GM06990 (cell line): Measurements from ENCODE around the gene INTS3.
A peak's percentile ranks its signal among the peaks of the same experiment; 100 is the strongest.

Experiments
- DNase-seq: peaks from one replicate; pipeline ENCODE4 v3.0.0-alpha.2; 2011; ENCODE audit not compliant: insufficient read length; ENCODE audit errors: extremely low read depth
- H3K27me3 ChIP-seq: replicated peaks from 2 replicates; pipeline ENCODE4 v1.6.0; 2011; ENCODE audit warnings: low read length; ENCODE audit not compliant: control insufficient read depth, insufficient read depth
- H3K36me3 ChIP-seq: 2 replicates; pipeline ENCODE4 v1.5.1; 2011; ENCODE audit warnings: low read length; ENCODE audit not compliant: control insufficient read depth, insufficient read depth
- H3K4me3 ChIP-seq: replicated peaks from 2 replicates; pipeline ENCODE4 v1.5.1; 2011; ENCODE audit warnings: low read depth, mild to moderate bottlenecking, control low read depth, low read length
- TF ChIP-seq, protein P1 (sequence below): IDR thresholded peaks from 2 replicates; pipeline ENCODE4 v1.5.1; 2011; ENCODE audit warnings: low read length, control low read depth, mild to moderate bottlenecking, inconsistent platforms; ENCODE audit not compliant: insufficient read depth, poor library complexity, severe bottlenecking

INTS3 gene

DNA sequence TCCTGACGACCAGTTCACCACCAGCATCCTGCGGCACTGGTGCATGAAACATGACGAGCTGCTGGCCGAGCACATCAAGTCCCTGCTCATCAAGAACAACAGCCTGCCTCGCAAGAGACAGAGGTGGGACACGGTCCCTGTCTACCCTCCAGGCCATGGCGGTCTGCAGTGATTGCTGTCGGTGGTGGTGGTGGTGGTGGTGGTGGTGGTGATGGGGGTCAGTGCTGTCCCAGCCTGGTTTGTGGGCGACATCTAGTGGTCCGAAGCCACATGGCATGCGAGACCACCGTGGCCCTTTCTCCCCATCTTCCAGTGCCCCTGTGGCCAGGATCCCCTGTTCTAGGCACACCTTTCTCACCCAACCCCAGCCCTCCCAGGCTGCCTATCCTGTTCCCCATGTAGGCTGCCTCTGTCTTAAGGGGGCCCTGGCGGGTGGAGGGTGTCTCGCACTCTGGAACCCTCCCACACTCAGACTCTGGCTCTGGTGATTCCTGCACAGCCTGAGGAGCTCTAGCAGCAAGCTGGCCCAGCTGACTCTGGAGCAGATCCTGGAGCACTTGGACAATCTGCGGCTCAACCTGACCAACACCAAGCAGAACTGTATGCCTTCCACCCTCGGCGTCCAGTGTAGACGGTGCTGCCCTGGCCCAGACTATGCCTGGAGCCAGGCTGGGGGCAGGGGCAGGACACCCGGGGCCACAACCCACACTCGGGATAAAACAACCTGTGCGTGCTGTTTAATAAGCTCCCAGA lies 44.2 kb downstream of the INTS3 start:
- peaks cover 41% of the 10 kb centered on the region for H3K36me3 ChIP-seq
- TF ChIP-seq, protein P1, sequence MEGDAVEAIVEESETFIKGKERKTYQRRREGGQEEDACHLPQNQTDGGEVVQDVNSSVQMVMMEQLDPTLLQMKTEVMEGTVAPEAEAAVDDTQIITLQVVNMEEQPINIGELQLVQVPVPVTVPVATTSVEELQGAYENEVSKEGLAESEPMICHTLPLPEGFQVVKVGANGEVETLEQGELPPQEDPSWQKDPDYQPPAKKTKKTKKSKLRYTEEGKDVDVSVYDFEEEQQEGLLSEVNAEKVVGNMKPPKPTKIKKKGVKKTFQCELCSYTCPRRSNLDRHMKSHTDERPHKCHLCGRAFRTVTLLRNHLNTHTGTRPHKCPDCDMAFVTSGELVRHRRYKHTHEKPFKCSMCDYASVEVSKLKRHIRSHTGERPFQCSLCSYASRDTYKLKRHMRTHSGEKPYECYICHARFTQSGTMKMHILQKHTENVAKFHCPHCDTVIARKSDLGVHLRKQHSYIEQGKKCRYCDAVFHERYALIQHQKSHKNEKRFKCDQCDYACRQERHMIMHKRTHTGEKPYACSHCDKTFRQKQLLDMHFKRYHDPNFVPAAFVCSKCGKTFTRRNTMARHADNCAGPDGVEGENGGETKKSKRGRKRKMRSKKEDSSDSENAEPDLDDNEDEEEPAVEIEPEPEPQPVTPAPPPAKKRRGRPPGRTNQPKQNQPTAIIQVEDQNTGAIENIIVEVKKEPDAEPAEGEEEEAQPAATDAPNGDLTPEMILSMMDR = peak; percentile 23
- no peaks in the 10 kb centered on the region for H3K27me3 ChIP-seq
- H3K4me3 ChIP-seq = no peak overlapping the region
- no peak for DNase-seq

DNA sequence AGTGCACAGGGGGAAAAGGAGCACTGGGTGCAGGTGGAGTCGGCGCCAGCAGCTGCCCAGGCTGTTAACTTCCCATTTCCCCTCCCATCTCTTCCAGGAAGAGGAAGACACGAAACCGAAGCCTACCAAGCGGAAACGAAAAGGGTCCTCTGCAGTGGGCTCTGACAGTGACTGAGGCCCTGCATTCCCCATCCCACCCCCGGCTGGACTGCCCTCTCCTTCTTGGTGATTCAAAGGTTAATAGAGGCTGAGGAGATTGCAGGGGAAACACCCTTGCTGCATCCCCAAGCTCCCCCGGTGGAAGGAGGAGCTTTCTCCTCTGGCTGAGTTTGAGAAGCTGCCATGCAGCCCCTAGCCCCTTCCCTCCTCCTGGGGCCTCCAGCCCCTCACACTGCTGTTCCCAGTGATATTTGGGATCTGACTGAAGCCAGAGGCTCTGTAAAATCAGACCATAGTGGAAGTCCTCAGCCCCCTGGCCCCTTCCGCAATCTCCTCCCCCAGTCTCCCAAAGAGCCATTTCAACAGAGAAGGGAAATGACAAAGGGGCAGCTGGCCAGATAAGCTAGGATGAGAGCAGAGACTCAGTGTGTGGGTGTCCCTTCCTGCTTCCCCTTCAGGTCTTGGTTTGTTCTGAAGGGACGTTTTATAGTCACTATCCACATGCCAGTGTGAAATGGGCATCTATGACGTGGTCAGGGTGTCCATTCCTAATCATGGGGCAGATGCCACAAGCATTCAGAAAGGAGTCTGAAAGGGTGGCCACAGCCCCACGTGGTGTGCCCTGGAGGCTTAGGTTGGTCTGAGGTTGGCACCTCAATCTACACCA lies 45.5 kb downstream of the INTS3 start:
- Histone ChIP-seq H3K27me3 (no peaks in the 10 kb centered on the region), H3K4me3 (no peak overlapping the region), H3K36me3 (peaks cover 31% of the 10 kb centered on the region)
- TF ChIP-seq, protein P1 = no peak
- DNase-seq = no peak

DNA sequence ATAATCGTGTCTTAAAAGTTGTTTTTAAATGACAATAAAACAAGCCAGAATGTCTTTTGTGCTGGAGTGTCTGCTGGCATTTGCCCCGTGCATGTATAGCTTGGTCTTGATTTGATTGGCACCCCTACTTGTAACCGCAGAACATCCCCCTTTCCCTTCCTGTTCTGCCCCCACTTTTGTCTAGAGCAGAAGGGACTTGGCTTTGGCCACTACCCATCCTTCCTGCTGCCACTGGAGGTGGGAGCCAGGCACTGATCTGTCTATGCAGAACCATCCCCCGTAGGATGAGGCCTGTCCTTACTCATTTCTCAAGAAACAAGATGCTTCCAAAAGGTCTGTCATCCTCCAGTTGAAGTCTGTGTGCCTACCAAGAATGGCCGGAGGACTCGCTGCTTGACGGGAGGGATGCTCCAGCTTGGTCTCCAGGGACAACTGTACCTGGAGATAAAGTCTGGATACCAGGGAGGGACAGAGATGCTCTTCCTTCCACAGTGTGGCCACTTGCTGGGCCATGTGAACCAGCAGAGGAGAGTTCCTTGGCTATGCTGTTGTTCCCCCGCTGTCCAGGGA lies 46.3 kb downstream of the INTS3 start:
- Histone ChIP-seq H3K36me3 (peaks cover 26% of the 10 kb centered on the region), H3K4me3 (no peak overlapping the region), H3K27me3 (no peaks in the 10 kb centered on the region)
- DNase-seq = no peak
- TF ChIP-seq, protein P1 = no peak

DNA sequence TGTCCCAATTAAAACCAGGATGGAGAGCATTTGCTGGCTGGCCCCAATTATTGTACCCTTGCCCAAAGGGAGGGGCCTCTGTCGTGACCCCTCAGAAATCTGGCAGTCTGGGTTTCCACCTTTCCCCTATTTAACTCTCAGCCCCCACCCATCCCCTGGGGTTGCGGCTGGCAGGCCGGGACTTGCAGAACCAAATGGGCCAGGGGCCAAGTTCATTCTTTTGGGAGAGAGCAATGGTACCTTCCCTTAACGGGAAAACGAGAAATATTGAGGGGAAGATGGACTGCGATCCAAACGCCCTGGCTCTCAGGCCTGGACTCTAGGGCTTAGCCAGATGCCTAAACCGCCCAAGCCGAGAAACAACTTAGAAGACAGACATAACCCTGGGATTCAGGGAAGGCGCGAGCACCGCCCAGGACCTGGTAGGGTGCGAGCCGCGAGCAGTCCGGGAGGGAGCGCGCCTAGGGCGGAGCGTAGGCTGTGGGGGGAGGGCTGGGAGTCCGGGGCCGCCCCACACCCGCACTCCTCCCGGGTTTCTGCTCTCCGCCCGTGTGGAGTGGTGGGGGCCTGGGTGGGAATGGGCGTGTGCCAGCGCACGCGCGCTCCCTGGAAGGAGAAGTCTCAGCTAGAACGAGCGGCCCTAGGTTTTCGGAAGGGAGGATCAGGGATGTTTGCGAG lies 47.1 kb downstream of the INTS3 start, which contains the start of gene SLC27A3:
Gene SLC27A3 (plus strand): TSS at position 628 of the 678 bp plus-strand sequence. CDS start 91 bp downstream, outside the sequence.
- TF ChIP-seq, protein P1 = no peak
- no peak for DNase-seq
- Histone ChIP-seq H3K4me3 (peak within 1 kb of the TSS; percentile 67), H3K27me3 (no peaks in the 10 kb centered on the region), H3K36me3 (peaks cover 23% of the 10 kb centered on the region)

DNA sequence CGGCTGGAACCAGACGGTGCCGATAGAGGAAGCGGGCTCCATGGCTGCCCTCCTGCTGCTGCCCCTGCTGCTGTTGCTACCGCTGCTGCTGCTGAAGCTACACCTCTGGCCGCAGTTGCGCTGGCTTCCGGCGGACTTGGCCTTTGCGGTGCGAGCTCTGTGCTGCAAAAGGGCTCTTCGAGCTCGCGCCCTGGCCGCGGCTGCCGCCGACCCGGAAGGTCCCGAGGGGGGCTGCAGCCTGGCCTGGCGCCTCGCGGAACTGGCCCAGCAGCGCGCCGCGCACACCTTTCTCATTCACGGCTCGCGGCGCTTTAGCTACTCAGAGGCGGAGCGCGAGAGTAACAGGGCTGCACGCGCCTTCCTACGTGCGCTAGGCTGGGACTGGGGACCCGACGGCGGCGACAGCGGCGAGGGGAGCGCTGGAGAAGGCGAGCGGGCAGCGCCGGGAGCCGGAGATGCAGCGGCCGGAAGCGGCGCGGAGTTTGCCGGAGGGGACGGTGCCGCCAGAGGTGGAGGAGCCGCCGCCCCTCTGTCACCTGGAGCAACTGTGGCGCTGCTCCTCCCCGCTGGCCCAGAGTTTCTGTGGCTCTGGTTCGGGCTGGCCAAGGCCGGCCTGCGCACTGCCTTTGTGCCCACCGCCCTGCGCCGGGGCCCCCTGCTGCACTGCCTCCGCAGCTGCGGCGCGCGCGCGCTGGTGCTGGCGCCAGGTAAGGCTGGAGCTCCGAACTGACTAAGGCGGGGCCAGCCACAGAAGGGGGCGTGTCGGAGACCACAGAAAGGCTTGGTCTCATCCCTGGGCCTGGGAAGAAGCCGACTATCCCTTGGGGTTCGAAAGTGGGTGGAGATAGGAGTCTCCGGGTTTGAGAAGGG lies 47.8 kb downstream of the INTS3 start:
- TF ChIP-seq, protein P1 = no peak
- peak; percentile 81 for DNase-seq
- peak overlapping the region; percentile 67 for H3K4me3 ChIP-seq
- no peaks in the 10 kb centered on the region for H3K27me3 ChIP-seq
- peaks cover 20% of the 10 kb centered on the region for H3K36me3 ChIP-seq
